DMS153 treated with DMSO at 0.1 percent for 48 hours (cell line): Measurements from ENCODE around the gene FBXO21.
"Not testable (repeated sequence)": the region's sequence is repeated elsewhere in the genome, so short reads cannot be mapped to it uniquely, and the experiment has no call there.

Experiments
- DNase-seq: peaks from one replicate; lab custom pipeline; 2025; ENCODE audit not compliant: unreplicated experiment; lab: John Stamatoyannopoulos, UW

The FBXO21 gene, protein sequence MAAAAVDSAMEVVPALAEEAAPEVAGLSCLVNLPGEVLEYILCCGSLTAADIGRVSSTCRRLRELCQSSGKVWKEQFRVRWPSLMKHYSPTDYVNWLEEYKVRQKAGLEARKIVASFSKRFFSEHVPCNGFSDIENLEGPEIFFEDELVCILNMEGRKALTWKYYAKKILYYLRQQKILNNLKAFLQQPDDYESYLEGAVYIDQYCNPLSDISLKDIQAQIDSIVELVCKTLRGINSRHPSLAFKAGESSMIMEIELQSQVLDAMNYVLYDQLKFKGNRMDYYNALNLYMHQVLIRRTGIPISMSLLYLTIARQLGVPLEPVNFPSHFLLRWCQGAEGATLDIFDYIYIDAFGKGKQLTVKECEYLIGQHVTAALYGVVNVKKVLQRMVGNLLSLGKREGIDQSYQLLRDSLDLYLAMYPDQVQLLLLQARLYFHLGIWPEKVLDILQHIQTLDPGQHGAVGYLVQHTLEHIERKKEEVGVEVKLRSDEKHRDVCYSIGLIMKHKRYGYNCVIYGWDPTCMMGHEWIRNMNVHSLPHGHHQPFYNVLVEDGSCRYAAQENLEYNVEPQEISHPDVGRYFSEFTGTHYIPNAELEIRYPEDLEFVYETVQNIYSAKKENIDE

DNA sequence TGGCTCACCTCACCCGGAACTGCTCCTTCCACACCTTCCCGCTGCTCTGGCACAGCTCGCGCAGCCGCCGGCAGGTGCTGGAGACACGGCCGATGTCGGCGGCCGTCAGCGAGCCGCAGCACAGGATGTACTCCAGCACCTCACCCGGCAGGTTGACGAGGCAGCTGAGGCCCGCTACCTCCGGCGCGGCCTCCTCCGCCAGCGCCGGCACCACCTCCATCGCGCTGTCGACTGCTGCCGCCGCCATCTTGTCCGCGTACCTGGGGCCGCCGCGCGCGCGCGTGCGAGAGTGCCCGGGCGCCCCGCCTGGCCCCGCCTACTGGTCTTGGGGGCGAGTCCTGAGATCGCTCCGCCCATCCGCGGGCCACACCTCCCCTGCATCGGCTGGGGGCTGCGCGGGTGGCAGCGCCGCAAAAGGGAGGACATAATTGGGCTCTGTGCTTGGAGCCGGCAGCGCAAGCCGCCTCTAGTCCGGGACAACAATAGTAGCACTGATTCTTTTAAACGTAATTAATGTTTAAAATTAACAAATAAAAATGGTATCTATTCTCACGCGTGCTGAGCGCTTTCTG is at the start of gene FBXO21:
FBXO21 (minus strand) TSS at position 261 of the 572 bp plus-strand sequence; CDS start at position 247, 14 bp downstream.
- DNase-seq = peak; percentile 87

DNA sequence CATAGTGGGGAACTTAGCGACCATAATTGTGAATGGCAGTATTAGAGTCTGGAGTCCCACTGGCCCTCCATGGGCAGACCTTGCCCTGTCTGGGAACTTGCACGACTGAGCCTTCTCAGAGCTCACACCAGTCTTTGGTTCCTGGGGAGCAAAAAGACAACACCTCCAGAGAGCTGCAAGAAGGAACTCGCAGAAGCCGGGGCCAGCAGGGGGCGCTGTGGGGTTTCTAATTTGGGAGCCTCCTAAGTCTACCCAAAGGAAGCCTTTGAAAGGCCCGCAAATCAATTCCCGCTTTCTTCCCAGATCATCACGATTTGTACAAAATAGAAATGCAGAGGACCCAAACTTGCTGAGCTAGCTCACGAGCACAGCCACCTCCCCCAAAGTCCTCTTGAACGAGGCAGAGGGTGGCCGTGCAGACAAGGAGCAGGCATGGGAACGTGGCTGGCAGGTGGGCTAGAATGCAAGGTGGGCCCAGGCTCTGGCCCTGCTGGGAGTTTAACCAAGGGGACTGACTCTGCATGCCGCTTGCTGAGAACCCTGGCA is 46.3 kb upstream of the FBXO21 start:
- peak; percentile 22 for DNase-seq

DNA sequence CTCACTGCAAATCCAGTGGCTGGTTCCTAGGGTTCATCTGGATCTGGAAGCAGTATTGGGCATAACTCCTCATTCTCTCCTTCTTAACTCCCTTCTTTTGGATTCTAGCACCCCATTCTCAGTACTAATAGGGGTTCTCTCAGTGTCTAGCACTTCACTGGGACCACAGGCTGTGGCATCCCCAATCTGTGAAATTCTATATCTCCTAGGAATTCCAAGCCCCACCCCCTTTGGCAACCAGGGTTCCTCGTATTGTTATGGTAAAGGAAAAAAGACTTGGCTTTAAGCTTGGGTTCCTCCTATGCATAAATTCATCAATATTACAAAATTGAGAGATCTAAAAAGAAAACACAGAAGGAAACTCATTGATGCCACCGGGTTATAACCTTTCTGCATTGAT is 45.0 kb upstream of the FBXO21 start:
- DNase-seq = no peak

DNA sequence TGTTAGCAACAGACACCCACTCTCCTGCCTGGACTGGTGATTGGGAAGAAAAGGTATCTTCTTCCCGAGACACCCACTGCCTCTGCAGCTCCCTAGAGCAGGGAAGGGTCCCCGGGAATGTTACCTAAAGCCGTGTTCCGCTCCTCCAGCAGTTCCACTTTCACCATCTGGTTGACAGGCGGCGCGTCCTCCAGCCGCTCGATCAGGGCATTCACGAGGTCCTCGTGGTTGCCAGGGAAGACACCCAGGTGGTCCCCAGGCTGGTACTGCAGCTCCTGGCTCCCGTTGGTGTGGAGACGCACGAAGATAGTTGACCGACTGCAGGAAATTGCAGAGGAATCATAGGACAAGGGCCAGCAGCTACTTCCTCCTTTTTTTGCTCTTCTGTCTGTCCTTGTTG is 44.2 kb upstream of the FBXO21 start:
- no peak for DNase-seq

DNA sequence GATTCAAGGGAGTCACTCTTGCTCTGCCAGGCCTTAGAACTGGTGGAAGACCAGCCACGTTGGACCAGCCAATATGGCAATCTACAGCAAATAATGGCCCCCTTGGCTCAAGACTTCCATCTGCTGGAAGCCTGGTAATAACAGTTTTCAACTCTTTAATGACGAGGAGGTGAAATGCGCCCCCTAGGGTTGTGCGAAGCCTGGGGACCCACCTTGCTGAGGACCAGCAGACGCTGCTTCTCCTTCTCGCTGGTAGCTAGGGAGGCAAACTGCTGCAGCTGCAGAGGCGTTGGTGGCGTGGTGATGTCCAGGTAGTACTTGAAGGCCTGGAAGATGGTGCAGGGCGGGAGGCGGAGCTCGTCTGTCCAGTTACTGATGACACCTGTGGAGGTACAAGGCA is 41.5 kb upstream of the FBXO21 start:
- no peak for DNase-seq

DNA sequence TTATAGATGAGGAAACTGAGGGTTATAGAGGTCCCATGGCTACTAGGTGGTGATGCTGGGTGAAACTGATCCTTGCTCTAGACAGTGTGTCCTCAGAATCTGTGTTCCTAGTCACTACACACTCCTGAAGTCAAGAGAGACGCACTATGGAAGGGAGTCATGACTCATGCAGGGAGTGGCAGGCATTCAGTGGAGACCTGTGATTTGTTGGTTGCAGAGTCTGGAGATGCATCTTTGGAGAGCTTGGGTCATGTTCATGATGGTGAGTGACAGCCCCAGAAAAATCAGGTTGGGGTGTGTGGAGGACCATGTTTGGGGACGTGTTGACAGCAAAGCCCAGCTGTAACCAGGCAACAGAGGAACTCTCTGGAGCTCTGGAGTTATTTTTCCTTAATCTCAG is 38.0 kb upstream of the FBXO21 start:
- no peak for DNase-seq

DNA sequence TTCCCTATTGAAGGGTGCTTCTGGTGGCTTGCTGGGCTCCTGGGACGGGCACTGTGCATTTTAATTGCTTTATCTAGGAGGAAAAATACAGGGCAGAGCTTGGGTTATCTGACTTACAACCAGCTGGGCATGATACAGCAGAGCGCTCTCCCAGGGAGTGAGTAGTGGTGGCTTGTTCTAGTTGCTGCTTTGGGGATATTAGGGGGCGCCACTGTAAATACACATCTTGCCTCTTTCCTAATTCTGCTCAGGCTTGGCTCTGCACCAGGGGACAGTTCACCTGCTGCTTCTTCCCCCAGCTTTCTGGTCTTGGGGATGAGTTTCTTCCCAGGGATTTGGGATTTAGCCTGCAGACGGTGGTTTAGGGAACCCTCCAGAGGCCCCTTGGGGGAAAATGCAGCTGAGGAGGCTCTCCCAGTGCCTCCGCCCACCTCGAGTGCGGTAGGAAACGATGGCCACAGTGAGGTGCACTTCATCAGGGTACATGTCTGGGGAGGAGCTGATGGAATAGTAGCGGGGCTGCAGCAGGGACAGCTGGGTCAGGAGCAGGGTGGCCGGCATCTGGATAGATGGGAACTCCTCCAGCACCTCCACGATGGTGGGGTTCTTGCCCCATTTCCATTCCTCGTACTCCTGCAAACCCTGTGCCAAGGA is 36.9 kb upstream of the FBXO21 start:
- DNase-seq = no peak

DNA sequence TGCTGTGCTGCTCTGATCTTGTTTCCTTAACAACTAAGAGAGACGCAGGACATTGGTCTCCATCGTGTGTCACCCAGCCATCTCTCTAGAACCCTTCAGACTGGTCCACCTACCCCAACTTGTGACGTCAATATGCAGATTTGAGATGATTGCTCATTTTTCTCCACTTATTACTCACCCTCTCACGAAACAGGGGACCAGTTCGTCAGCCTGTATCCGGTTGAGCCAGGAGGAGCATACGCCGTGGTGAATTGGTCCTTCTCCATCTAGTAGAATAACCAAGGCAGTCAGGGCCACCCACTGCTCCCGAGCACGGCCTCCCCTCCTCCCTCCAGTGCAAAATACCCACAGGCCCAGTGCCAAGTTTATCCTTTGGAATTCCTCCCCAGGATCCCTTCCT is 36.2 kb upstream of the FBXO21 start:
- no peak for DNase-seq

DNA sequence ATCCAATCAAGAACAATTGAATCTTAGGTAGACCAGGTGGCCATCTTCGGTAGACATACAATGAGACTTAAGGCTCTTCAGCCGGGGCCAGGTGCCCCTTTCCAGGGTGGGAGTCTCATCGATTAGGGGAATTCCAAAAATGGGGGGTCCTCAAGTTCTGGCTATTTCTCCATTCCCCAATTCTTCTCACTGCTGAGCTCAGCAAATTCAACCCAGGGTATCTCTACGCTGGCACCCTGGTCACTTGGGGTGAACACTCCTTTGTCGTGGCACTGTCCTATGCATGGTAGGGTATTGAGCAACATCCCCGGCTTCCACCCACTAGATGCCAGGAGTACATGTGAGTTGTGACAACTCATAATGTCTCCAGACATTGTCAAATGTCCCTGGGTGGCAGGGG is 34.9 kb upstream of the FBXO21 start:
- no peak for DNase-seq

DNA sequence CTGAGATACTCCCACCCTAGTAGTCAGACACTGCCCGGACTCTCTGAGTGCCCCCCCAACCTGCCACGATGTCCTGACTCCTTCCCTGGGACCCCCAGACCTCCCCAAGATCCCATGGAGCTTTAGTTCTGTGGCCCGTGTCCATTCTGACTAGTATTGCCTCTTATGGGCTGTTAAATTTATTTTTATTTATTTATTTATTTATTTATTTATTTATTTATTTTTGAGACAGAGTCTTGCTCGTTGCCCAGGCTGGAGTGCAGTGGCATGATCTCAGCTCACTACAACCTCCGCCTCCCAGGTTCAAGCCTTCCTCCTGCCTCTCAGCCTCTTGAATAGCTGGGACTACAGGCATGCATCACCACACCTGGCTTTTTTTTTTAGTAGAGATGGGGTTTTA is 30.7 kb upstream of the FBXO21 start:
- DNase-seq = not testable (repeated sequence)

DNA sequence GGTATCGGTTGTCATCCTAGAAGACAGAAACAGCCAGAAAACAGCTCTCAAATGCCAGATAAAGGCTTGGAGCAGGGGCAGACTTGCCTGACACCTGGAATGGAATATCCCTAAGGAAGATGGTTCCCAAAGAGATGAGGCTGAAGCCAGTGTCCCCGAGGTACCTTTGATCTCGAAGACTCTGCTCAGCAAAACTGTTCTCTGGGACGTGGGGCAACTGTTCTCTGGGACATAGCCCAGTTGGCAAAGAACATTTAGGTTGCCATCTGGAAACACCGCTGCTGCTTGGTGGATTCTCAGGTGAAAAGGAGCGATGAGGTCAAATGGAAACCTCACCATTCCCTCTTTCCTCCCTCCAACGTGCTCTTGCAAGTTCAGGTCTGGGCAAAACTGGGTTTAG is 27.9 kb upstream of the FBXO21 start:
- DNase-seq = no peak

DNA sequence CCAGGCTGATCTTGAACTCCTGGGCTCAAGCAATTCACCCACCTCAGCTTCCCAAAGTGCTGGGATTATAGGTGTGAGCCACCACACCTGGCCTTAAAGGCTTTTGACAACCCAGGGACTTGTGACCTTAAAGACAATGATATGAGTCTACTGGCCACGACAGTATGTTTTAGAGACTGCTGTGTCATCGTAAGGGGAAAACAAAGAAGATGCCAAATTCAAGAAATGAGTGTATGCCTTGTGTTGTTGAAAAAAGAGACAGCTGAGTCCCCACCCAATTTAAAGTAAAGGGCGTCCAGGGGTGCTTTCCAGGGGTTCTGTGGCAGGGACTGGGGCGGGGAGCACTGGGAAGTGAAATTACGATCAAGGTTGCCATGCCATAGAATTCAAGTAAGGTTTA is 26.4 kb upstream of the FBXO21 start:
- no peak for DNase-seq

DNA sequence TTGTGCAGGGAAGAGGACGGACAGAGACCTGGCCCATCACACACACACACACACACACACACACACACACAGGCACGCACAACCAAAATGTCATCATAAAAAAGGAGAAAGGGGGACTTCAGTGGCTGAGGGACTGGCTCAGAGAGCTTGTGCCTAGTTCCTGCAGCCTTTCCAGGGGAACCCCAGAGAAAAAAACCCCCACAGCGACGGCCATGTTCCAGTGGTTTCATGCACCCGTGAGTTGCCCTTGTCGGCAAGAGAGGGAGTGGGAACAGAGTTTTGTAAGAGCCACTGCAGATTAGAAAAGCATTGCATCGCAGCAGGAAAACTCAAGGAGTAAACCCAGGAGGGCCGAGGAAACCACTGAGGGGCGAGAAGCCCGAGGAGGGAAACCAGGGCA is 24.5 kb upstream of the FBXO21 start:
- no peak for DNase-seq

DNA sequence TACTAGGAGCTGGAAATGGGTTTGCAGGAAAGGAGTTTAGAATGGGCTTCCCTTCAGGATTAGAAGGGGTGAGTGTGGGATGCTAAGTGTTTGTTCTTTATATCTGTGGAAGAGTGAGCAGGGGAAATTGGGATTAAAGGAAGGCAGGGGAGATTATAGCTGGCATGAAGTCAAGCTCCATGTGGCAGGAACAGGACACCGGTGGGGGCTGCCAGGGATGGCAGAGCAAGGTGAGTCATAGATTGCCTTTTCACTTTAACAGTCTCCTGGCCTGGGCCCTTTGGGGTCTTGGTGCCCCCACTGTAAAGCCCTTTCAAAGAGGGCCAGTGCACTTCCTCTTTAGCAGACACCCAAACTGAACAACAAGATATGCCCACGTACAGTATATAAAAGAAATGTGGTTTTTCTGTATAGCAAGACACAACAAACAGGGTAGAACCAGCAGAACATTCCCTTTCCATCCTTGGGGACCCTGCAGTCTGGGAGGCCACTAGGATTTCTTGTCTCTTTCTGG is 23.1 kb upstream of the FBXO21 start:
- no peak for DNase-seq

DNA sequence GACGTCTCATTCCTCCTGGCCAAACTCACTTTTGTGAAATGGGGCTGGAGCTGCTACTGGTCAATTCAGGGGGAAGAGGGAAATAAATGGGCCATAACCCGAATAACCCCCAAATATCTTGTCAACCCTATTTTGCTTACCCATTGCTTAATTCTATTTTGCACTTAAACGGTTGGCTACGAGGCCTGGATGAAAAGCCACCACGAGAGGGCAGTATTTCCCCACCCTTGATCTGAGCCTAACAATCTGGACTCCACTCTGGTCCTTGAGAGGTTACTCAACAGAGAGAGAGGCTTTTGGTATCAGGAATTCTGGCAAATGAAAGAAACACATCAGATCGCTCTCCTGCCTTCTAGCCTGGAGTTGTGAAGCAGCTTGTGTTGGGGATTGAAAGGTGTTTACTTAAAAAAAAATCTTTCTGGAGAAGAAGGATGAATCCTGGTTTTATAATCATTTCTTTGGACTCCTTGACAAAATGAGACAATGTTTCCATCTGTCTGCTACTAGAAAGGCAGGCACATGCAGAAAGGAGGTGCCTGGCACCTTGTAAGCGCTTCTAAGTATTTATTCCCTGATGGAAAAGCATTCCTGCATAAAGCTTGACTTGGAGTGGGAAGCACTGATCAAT is 22.4 kb upstream of the FBXO21 start:
- peak; percentile 60 for DNase-seq

DNA sequence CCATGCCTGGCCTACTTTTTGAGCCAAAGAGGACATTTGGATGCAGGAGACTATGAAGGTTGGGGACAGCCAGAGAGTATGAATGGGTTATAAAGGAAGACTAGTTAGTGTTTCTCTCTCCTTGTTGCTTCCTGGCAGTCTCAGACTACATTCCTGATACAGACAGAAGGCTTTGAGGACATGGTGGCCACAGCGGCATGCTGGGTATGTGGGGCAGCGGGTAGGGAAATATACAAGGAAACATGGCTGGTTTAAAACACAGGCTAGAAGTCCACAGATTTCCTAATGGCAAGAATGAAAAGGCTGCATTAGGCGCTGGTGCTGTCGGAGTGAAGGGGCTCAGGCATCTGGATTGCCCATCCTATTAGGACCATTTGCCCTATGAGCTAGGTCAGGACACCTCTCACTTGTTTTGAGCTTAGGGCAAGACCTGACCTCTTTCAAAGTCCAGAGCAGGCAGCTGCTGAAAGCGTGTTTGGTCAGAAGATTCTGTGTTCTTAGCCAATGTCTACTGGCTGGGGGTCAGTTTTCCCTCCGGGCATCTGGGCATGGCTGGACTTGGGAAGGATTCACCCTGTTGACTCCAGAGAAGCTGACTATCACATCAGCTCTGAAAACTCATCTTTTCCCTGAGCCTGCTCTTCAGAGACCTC is 20.1 kb upstream of the FBXO21 start:
- no peak for DNase-seq

DNA sequence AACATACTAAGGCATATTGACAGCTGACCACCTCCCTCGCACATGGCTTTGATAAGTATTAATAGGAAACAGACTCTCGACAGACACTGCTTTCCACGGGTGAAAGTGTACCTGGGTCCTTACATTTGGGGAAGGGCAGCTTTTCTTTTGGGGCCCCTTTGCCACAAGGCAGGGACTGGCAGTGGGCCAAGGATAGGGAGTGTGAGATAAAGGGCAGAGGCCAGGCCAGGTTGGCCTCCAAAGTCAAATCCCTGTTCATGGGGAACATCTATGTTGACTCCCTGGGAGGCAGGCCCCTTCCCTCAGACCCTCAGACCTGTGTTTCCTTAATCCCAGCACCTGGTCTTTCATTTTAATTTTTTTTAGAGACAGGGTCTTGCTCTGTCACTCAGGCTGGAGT is 19.4 kb upstream of the FBXO21 start:
- no peak for DNase-seq

DNA sequence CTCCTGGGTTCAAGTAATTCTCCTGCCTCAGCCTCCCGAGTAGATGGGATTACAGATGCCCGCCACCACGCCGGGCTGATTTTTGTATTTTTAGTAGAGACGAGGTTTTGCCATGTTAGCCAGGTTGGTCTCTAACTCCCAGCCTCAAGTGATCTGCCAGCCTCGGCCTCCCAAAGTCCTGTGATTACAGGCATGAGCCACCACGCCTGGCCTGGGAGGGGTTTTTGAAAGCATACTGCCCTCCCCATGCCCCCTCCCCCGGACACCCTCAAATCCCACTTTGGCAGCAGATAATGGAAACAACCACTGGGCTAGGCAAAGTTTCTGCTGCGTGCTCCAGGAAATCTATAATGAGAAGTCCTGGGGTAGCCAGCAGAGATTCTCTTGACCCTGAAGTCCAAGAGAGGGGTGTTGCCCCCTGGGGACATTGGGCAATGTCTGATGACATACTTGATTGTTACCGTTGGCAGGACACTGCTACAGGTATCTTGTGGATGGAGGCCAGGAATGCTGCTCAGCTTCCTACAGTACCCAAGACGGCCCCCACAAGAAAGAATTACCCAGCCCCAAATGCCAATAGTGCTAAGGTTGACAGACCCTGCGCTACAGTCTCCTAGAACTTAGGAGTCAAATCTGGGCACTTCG is 18.7 kb upstream of the FBXO21 start:
- DNase-seq = no peak

DNA sequence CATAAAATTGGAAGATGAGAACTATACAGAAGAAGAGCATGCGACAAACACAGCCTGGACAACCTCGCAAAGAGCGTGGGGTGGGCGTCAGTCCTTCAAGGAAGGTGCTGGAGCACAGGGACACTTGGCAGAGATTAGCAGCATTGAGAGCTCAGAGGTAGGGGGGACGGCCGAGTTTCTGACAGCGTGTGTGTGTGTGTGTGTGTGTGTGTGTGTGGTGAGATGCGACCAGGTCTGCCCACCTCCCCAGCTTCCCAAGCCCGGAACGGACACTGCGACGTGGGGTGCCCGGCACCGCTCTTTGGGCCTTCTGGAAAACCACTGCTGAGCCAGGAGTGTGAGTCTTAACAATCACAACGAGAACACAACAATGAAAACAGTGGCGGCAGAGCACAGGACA is 17.9 kb upstream of the FBXO21 start:
- no peak for DNase-seq

DNA sequence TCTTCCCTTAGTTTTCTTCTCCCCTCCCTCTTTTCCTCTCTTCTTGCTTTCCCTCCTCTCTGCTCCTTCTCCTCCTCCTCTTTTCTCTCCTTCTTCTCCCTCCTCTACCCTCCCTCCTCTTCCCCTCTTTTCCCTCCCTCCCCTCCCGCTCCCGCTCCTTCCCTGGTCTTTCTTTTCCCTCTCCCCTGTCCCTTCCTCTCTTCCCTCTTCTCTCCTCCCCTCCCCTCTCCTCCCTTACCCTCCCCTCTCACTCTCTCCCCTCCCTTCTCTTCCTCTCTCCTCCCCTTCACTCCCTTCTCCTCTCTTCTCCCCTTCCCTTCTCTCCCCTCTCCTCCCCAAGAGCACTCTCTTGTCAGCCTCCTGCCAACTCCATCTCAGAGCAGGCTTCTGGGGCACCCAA is 17.4 kb upstream of the FBXO21 start:
- no peak for DNase-seq
